Measurements from ENCODE around the gene UBALD2.
"Not testable (repeated sequence)": the region's sequence is repeated elsewhere in the genome, so short reads cannot be mapped to it uniquely, and the experiment has no call there.

UBALD2 gene

GRCh38 chr17:76246080-76247066, 18.8 kb upstream of the UBALD2 start:
- peak; percentile 99 for DNase-seq

- no peak for DNase-seq
Measured at GRCh38 chr17:76247304-76247703, 17.8 kb upstream of the UBALD2 start.

- no peak for DNase-seq
Measured at GRCh38 chr17:76248013-76248782, 16.9 kb upstream of the UBALD2 start.

GRCh38 chr17:76250141-76250540, 15.0 kb upstream of the UBALD2 start:
- DNase-seq = no peak

- no peak for DNase-seq
Measured at GRCh38 chr17:76251478-76252039, 13.6 kb upstream of the UBALD2 start.

GRCh38 chr17:76252040-76252954, 12.9 kb upstream of the UBALD2 start:
- DNase-seq = peak; percentile 96

- DNase-seq = not testable (repeated sequence)
Measured at GRCh38 chr17:76252967-76253766, 12.0 kb upstream of the UBALD2 start.

- DNase-seq = no peak
Measured at GRCh38 chr17:76253841-76254240, 11.3 kb upstream of the UBALD2 start.

GRCh38 chr17:76254275-76254674, 10.9 kb upstream of the UBALD2 start:
- no peak for DNase-seq

- DNase-seq = no peak
Measured at GRCh38 chr17:76255801-76256429, 9.2 kb upstream of the UBALD2 start.

- DNase-seq = not testable (repeated sequence)
Measured at GRCh38 chr17:76256430-76257050, 8.6 kb upstream of the UBALD2 start.

GRCh38 chr17:76260220-76260619, 4.9 kb upstream of the UBALD2 start:
- DNase-seq = no peak

GRCh38 chr17:76260669-76261068, 4.5 kb upstream of the UBALD2 start:
- DNase-seq = no peak

- peak in 1 of 2 experiments; percentile 20 for DNase-seq
Measured at GRCh38 chr17:76261421-76262215, 3.5 kb upstream of the UBALD2 start.

- peak; percentile 87 for DNase-seq
Measured at GRCh38 chr17:76262732-76263344, 2.3 kb upstream of the UBALD2 start.

GRCh38 chr17:76263896-76264295, 1.3 kb upstream of the UBALD2 start:
- DNase-seq = no peak

GRCh38 chr17:76264425-76264754, 758 bp upstream of the UBALD2 start:
- no peak for DNase-seq

- DNase-seq = peak; percentile 51 to 64
Measured at GRCh38 chr17:76265624-76266243, 586 bp downstream of the UBALD2 start.

Measured in AML-193 (cell line).